Measurements from ENCODE around the gene GOLIM4.
"Not testable (repeated sequence)": the region's sequence is repeated elsewhere in the genome, so short reads cannot be mapped to it uniquely, and the experiment has no call there.

Gene GOLIM4

DNA sequence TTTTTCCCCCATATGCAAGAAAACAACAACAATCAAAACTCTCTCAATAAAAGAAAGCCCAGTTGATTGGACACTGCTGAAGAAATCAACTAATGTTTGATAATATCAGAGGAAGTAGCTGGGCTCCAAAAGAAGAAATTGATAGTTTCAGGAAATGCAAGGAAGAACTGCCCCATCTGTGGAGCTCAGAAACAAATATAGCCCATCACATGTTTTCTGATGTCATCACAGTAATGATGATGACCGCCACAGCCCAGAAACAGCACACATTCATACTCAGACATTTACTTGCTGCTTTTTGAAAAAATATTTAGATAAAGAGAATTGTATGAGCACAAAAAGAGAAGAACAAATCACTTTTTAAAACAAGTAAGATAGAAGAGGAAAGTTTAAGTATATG is 67.6 kb downstream of the GOLIM4 start:
- DNase-seq (ENCODE audit: low spot score): no peak
- TF ChIP-seq CTCF (IDR thresholded peaks at IDR 0.05; ENCODE audit: extremely low read depth, missing control alignments): no peak

GRCh38 chr3:168026764-168027163 is 69.0 kb downstream of the GOLIM4 start:
- no peak for TF ChIP-seq CTCF (IDR thresholded peaks at IDR 0.05; ENCODE audit: extremely low read depth, missing control alignments)
- no peak for DNase-seq (ENCODE audit: low spot score)

DNA sequence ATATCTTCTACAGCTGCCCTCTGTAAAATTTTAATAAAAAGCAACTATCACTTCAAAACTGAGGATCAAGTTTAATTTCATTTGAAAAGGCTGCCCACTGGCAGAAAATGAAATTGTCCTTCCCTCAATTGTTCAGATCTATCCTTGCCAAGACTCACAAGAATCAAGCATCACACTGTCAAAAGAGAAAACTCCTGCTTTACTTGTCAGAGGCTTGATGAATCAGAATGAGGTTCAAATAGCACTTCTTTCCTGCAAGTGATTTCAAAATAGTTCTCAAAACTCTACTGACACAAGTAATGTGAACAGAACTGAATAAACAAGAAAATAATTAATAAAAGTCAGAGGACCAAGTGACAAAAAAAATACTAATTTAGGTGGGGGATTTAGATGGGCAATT is 70.6 kb downstream of the GOLIM4 start:
- no peak for TF ChIP-seq CTCF (IDR thresholded peaks at IDR 0.05; ENCODE audit: extremely low read depth, missing control alignments)
- no peak for DNase-seq (ENCODE audit: low spot score)

DNA sequence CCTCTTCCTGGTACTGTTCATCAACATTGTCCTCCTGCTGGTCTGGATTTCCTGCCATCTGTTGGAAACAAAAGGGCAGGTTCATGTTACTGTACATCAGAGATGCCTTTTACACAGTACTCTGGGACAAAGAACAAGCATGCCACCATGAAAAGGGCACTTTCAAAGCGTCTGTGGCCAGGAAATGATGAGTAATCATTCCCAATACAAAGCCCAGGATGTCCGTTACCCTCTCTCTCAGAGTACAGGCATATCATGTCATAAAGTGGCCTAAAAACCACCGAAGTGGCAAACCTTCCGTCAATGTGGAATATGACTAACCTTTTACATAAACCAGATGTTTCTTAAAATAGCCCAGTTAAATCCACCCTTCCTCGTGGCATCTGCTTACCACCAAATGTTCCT is 71.2 kb downstream of the GOLIM4 start:
- no peak for DNase-seq (ENCODE audit: low spot score)
- no peak for TF ChIP-seq CTCF (IDR thresholded peaks at IDR 0.05; ENCODE audit: extremely low read depth, missing control alignments)

- TF ChIP-seq CTCF (IDR thresholded peaks at IDR 0.05; ENCODE audit: extremely low read depth, missing control alignments): no peak
Measured at GRCh38 chr3:168021737-168022450, 73.8 kb downstream of the GOLIM4 start.

GRCh38 chr3:168011280-168011679 is 84.4 kb downstream of the GOLIM4 start:
- DNase-seq (ENCODE audit: low spot score): not testable (repeated sequence)

More at GRCh38 chr3:168021737-168022450, 73.8 kb downstream of the GOLIM4 start:
- no peak for DNase-seq (ENCODE audit: low spot score)

DNA sequence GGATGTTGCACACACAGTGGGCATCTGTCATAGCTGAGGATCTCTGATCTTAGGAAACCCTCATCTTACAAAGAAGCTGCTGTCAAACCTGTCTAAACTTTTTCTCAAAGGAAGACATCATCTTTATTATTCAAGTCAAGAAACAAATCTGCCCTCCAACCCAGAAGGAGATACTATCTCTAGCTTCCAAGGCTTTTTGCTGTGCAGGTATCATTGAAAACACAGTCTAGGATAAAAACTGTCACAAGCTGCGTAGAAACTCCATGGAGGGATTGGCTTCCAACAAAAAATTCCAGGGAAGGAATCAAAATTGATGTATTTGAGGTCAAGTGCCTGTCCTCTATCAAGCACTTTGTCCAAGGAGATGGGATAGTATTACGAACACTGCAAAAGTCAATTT is 89.1 kb downstream of the GOLIM4 start:
- no peak for DNase-seq (ENCODE audit: low spot score)
- no peak for TF ChIP-seq CTCF (IDR thresholded peaks at IDR 0.05; ENCODE audit: extremely low read depth, missing control alignments)

DNA sequence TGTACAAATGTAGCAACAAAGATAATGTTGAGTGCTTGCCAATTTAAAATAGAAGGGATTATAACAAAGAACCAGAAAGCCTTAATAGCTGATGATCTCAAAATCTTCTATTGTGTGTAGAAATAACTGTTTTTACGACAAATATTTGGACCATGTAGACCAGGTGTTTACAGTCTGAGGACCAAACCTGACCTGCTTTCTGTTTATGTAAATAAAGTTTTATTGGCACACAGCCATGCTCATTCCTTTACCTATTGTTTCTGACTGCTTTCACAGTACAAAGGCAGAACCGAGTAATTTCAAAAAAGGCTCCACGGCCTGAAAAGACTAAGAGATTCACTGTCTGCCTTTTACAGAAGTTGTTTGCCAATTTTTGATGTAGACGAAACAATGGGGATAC is 91.8 kb downstream of the GOLIM4 start:
- TF ChIP-seq CTCF (IDR thresholded peaks at IDR 0.05; ENCODE audit: extremely low read depth, missing control alignments): no peak
- DNase-seq (ENCODE audit: low spot score): no peak
